ENCODE results near the gene KL. TPM values are rescaled to one million over a fixed set of nuclear protein-coding genes. Genes with fewer than 3 reads are reported as not detected.

The KL gene
- total RNA-seq, 1 donor from 2014 or later, result 3.6 TPM

DNA sequence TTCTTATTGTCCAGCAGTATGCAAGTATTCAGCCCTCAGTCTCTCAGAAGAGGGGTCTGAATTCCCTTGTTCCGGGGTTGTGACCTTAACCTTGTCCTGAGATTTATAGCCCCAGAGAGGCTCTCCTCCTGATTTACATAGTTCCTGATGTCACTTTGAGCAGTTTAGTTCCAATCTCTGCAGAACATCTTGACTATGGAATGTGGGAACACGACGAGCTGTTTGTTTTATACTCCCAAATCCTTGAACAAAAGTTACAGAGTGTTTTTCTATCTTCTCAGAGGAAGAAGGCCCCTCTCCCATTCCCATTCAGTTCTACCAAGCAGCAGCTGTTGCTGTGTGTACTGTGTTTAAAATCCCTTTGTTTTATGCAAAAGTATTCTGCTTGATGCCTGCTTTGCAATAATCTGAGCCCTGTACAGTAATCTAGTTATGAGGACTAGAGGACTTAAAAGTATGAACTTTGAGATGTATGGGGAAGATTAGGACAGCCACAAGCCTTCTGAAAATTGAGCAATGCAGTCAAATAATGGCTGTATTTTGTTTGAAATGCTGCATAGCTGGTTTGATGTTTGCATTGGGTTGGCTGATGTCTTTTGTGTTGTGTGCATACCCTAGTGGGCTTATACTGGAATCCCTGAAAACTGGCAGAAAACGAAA lies 74.7 kb downstream of the KL start:
- H3K27me3 Mint-ChIP-seq, result peaks cover 3% of the 10 kb centered on the region
- no peak overlapping the region for H3K27ac Mint-ChIP-seq
- H3K36me3 Mint-ChIP-seq, result no peaks in the 10 kb centered on the region
- no peak for DNase-seq (ENCODE audit: extremely low spot score, unreplicated experiment)
- TF ChIP-seq, protein P1, sequence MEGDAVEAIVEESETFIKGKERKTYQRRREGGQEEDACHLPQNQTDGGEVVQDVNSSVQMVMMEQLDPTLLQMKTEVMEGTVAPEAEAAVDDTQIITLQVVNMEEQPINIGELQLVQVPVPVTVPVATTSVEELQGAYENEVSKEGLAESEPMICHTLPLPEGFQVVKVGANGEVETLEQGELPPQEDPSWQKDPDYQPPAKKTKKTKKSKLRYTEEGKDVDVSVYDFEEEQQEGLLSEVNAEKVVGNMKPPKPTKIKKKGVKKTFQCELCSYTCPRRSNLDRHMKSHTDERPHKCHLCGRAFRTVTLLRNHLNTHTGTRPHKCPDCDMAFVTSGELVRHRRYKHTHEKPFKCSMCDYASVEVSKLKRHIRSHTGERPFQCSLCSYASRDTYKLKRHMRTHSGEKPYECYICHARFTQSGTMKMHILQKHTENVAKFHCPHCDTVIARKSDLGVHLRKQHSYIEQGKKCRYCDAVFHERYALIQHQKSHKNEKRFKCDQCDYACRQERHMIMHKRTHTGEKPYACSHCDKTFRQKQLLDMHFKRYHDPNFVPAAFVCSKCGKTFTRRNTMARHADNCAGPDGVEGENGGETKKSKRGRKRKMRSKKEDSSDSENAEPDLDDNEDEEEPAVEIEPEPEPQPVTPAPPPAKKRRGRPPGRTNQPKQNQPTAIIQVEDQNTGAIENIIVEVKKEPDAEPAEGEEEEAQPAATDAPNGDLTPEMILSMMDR (conservative IDR thresholded peaks at IDR 0.05), result no peak
- no peak overlapping the region for H3K4me3 Mint-ChIP-seq
- H3K4me1 Mint-ChIP-seq (ENCODE audit: unreplicated experiment), result peaks cover 20% of the 10 kb centered on the region
- peaks cover 10% of the 10 kb centered on the region for H3K9me3 Mint-ChIP-seq

DNA sequence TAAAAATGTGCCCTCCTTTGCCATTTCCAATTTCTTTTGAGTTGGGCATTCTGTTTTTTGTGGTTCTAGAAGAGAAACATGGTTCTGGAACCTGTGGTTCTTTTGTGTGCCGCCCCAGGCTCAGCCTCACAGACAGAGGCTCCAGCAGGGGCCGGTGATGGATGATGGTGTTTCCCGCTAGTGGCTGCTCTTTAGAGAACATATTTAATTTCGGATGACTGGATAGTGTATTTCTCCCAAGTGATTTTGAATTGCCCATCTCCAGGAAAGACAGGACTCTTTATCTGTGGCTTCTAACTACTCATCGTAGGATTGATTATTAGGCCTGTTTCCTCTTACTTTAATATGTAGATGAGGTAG lies 75.2 kb downstream of the KL start:
- TF ChIP-seq, protein P1 (conservative IDR thresholded peaks at IDR 0.05), result no peak
- no peak overlapping the region for H3K27ac Mint-ChIP-seq
- no peaks in the 10 kb centered on the region for H3K36me3 Mint-ChIP-seq
- H3K4me1 Mint-ChIP-seq (ENCODE audit: unreplicated experiment), result peaks cover 20% of the 10 kb centered on the region
- H3K27me3 Mint-ChIP-seq, result no peaks in the 10 kb centered on the region
- H3K4me3 Mint-ChIP-seq, result no peak overlapping the region
- peaks cover 10% of the 10 kb centered on the region for H3K9me3 Mint-ChIP-seq
- no peak for DNase-seq (ENCODE audit: extremely low spot score, unreplicated experiment)

DNA sequence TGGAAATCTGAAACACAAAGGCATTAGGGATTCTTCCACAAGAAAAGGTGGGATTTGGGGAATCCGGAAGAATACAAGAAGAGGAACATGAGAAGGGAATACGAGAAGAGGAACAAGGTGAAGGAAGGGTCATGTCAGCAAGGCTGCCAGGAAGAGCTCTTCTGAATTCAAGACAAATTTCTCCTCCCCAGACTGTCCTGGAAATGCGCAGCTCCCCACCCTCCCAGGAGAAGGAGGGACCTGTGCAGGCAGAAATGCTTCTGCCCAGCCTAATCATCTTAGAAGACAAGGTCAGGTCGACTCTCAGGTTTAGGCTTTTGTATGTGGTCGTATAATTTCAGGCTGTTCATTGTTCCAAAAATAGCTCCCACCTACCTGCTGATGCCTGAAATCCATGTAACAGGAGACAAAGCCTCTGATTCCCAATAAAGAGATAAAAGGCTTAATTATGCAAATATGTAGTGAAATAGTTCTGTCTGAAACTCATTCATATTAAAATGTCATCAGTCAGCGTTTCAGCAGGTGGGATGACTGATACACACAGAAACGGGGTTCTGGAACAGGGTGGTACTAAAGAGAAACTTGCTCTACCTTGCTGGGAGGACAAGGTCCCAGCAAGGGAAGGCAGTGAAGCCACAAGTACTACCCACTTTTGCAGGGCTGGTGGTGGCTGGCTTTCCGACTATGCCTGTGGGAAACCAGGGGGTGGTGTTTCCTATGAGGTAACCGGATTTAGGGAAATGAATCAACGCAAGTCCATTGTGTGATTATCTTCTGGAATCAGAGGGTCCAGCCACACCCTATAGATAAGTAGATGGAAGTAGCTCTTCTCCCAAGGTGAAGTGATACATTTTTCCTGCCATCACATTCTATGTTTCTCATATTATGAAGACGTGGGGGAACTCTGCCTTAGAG lies 76.1 kb downstream of the KL start:
- Mint-ChIP-seq H3K36me3 (no peaks in the 10 kb centered on the region), H3K4me3 (no peak overlapping the region), H3K27ac (no peak overlapping the region), H3K9me3 (peaks cover 10% of the 10 kb centered on the region), H3K4me1 (ENCODE audit: unreplicated experiment) (peaks cover 20% of the 10 kb centered on the region), H3K27me3 (no peaks in the 10 kb centered on the region)
- no peak for DNase-seq (ENCODE audit: extremely low spot score, unreplicated experiment)
- TF ChIP-seq, protein P1 (conservative IDR thresholded peaks at IDR 0.05), result no peak

DNA sequence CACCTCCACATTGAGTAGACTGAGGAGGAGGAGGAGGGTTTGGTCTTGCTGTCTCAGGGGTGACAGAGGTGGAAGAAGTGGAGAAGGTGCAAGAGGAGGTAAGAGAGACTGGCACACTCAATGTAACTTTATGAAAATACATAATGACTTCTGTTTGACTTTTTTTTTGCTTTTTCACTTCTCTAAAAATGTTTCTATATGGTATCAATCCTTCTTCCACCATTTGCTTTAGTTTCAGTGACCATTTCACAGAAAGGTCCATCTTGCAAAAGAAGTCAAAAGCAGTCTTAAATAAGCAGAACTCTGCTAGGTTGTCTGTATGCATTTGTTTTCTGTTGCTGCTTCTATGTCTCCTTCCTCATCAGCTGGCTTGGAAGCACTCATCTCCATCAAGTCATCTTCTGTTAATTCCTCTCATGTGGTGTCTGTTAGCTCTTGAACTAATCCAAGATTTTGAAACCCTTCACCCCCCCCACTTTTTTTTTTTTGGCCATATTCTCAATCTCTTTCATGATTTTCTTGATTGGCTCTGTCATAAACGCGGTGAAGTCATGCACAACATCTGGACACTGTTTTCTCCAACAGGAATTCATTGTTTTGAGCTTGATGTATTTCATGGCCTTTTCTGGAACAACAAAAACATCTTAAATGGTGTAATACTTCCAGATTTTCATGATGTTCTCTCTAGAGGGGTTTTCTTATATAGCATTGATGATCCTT lies 80.8 kb downstream of the KL start:
- Mint-ChIP-seq H3K9me3 (peaks cover 10% of the 10 kb centered on the region), H3K27me3 (no peaks in the 10 kb centered on the region), H3K36me3 (peaks cover 4% of the 10 kb centered on the region), H3K27ac (no peak overlapping the region), H3K4me3 (no peak overlapping the region), H3K4me1 (ENCODE audit: unreplicated experiment) (peaks cover 1% of the 10 kb centered on the region)
- TF ChIP-seq, protein P1 (conservative IDR thresholded peaks at IDR 0.05), result no peak
- DNase-seq (ENCODE audit: extremely low spot score, unreplicated experiment), result no peak

DNA sequence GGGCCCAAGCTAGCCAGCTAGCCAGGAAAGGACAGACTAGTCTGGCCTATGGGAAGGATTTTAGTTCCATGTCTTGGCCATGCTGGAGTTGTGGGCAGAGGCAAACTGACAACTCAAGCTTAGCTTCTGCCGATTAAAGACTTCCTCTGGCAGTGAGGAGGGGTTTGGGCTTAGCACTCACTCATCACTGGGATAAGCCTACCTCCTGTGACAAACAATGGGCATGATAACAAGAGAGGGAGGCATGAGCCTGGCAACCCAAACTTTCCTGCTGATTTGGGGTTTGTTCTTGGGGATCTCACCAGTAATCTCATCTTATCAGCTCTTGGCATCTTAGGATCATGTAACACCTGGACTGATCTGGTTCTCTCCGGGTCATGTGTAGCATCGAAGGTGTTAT lies 83.6 kb downstream of the KL start:
- Mint-ChIP-seq H3K4me1 (ENCODE audit: unreplicated experiment) (no peaks in the 10 kb centered on the region), H3K36me3 (peaks cover 4% of the 10 kb centered on the region), H3K27ac (no peak overlapping the region), H3K9me3 (no peaks in the 10 kb centered on the region), H3K4me3 (no peak overlapping the region), H3K27me3 (no peaks in the 10 kb centered on the region)
- TF ChIP-seq, protein P1 (conservative IDR thresholded peaks at IDR 0.05), result no peak
- no peak for DNase-seq (ENCODE audit: extremely low spot score, unreplicated experiment)
